ENCODE data around the gene FUCA1. TPM values are rescaled to one million over a fixed set of nuclear protein-coding genes. Genes with fewer than 3 reads are reported as not detected.

The FUCA1 gene
- total and polyA plus RNA-seq, 2 of the 4 experiments (the other 2 are of a cell fraction) = 2.9 to 3.5 TPM

DNA sequence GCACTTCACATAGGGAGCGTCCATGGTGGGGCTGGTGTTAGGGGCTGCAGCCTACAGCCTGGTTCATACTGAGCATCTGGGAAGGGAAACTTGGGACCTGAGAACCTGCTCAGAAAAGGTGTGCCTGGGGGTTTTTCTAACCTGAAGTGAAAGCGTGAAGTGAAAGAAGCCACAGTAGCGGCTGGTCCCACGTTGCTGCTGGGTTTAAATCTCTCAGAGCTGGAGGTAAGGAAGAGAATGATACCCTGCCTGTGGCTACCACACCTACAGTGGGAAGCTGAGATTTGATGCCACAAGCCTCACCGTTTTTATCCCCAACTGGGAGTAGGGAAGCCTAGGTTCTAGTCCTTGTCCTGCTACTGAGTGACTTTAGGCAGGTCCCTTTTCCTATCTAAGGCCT is 21.0 kb upstream of the FUCA1 start:
- Histone ChIP-seq H2BK20ac (ENCODE audit: low read depth, low read length) (no peak overlapping the region), H2AK9ac (replicated peaks; ENCODE audit: low read depth, low read length, poor library complexity) (no peak overlapping the region), H3K27ac (ENCODE audit: insufficient read depth, low read length) (no peak overlapping the region), H2AK5ac (ENCODE audit: low read depth, low read length) (no peak overlapping the region), H3K9ac (ENCODE audit: low read depth, low read length) (no peak overlapping the region), H3K23ac (ENCODE audit: low read depth, low read length) (no peak overlapping the region), H3K27me3 (ENCODE audit: control insufficient read depth, insufficient read depth, low read length) (peaks cover 36% of the 10 kb centered on the region), H2AFZ (replicated peaks; ENCODE audit: low read length, poor library complexity) (no peak overlapping the region), H2BK5ac (ENCODE audit: low read depth, low read length, poor library complexity, severe bottlenecking) (no peak overlapping the region), H3K18ac (ENCODE audit: low read depth, low read length) (no peak overlapping the region), H3K4me3 (ENCODE audit: insufficient read depth, low read depth, low read length) (no peak overlapping the region), H4K8ac (ENCODE audit: low read depth in 2 of 2, low read length in 2 of 2) (no peak overlapping the region), H3K9me3 (ENCODE audit: control insufficient read depth, insufficient read depth, low read length) (no peaks in the 10 kb centered on the region), H3K79me1 (ENCODE audit: low read depth in 1 of 2, low read length in 2 of 2) (no peaks in the 10 kb centered on the region), H3K14ac (replicated peaks; ENCODE audit: low read depth, low read length) (no peak overlapping the region), H3K4me2 (ENCODE audit: low read depth, low read length) (no peak overlapping the region), H3K9me1 (ENCODE audit: insufficient read depth, low read length) (no peaks in the 10 kb centered on the region; the same call in 1 of the 2 replicates), H3K4ac (ENCODE audit: low read depth, low read length) (no peak overlapping the region), H4K20me1 (ENCODE audit: insufficient read depth, low read length) (no peaks in the 10 kb centered on the region), H3K56ac (ENCODE audit: extremely low read depth, insufficient read depth, low read length) (no peak overlapping the region), H4K5ac (ENCODE audit: low read depth, low read length) (no peak overlapping the region), H3K36me3 (ENCODE audit: control insufficient read depth, insufficient read depth, low read length) (no peaks in the 10 kb centered on the region), H2BK120ac (ENCODE audit: low read depth, low read length) (no peak overlapping the region), H2BK15ac (ENCODE audit: low read depth, low read length) (no peak overlapping the region), H3K4me1 (ENCODE audit: control insufficient read depth, insufficient read depth, low read length) (no peaks in the 10 kb centered on the region), H4K91ac (ENCODE audit: insufficient read depth, low read depth, low read length) (no peak overlapping the region)
- CTCF ChIA-PET = no interaction called here
- ATAC-seq (ENCODE audit: low read depth) (no peak), DNase-seq (no peak)
- BruUV-seq (replicated peaks) = no TSS peak
- no peak for TF ChIP-seq MAFK (IDR thresholded peaks at IDR 0.05; ENCODE audit: low read depth, low read length)
- no peak for TF ChIP-seq MXI1 (IDR thresholded peaks at IDR 0.05; ENCODE audit: borderline replicate concordance, low read depth, low read length)
- TF ChIP-seq RAD21 (IDR thresholded peaks at IDR 0.05; ENCODE audit: low read length) = no peak
- no peak for TF ChIP-seq FOS (IDR thresholded peaks at IDR 0.05; ENCODE audit: low read depth, low read length)
- TF ChIP-seq, protein P1, sequence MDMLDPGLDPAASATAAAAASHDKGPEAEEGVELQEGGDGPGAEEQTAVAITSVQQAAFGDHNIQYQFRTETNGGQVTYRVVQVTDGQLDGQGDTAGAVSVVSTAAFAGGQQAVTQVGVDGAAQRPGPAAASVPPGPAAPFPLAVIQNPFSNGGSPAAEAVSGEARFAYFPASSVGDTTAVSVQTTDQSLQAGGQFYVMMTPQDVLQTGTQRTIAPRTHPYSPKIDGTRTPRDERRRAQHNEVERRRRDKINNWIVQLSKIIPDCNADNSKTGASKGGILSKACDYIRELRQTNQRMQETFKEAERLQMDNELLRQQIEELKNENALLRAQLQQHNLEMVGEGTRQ (IDR thresholded peaks at IDR 0.05; ENCODE audit: low read depth, low read length) = no peak
- TF ChIP-seq CHD1 (IDR thresholded peaks at IDR 0.05; ENCODE audit: low read depth, low read length) = no peak
- TF ChIP-seq, protein P2, sequence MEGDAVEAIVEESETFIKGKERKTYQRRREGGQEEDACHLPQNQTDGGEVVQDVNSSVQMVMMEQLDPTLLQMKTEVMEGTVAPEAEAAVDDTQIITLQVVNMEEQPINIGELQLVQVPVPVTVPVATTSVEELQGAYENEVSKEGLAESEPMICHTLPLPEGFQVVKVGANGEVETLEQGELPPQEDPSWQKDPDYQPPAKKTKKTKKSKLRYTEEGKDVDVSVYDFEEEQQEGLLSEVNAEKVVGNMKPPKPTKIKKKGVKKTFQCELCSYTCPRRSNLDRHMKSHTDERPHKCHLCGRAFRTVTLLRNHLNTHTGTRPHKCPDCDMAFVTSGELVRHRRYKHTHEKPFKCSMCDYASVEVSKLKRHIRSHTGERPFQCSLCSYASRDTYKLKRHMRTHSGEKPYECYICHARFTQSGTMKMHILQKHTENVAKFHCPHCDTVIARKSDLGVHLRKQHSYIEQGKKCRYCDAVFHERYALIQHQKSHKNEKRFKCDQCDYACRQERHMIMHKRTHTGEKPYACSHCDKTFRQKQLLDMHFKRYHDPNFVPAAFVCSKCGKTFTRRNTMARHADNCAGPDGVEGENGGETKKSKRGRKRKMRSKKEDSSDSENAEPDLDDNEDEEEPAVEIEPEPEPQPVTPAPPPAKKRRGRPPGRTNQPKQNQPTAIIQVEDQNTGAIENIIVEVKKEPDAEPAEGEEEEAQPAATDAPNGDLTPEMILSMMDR (conservative IDR thresholded peaks at IDR 0.05; ENCODE audit: low read depth, low read length) = no peak
- TF ChIP-seq MAZ (IDR thresholded peaks at IDR 0.05; ENCODE audit: borderline replicate concordance, low read depth, low read length) = no peak
- TF ChIP-seq BHLHE40 (IDR thresholded peaks at IDR 0.05; ENCODE audit: low read depth, low read length) = no peak
- no peak for TF ChIP-seq NFE2L2 (IDR thresholded peaks at IDR 0.05; ENCODE audit: low read depth, low read length)
- TF ChIP-seq POLR2A (IDR thresholded peaks at IDR 0.05; ENCODE audit: low read depth, low read length) = no peak
- no peak for TF ChIP-seq CEBPB (IDR thresholded peaks at IDR 0.05; ENCODE audit: low read depth, low read length)
- no peak for TF ChIP-seq SMC3 (IDR thresholded peaks at IDR 0.05; ENCODE audit: low read depth, low read length)
- TF ChIP-seq, protein P3, sequence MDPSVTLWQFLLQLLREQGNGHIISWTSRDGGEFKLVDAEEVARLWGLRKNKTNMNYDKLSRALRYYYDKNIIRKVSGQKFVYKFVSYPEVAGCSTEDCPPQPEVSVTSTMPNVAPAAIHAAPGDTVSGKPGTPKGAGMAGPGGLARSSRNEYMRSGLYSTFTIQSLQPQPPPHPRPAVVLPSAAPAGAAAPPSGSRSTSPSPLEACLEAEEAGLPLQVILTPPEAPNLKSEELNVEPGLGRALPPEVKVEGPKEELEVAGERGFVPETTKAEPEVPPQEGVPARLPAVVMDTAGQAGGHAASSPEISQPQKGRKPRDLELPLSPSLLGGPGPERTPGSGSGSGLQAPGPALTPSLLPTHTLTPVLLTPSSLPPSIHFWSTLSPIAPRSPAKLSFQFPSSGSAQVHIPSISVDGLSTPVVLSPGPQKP (IDR thresholded peaks at IDR 0.05; ENCODE audit: borderline replicate concordance, low read depth, low read length) = no peak
- TF ChIP-seq RCOR1 (IDR thresholded peaks at IDR 0.05; ENCODE audit: insufficient replicate concordance, low read length) = no peak
- dilution Hi-C loops (cut with HindIII; ENCODE audit: low sequenced_read_pairs, unreplicated experiment) = no loop called here
- WGBS, 2 experiments (ENCODE audit: extremely low coverage in 2 of 2, insufficient read length in 1 of 2) = no CpG with 5 or more reads among the region's 5 CpGs
- in situ Hi-C loops (cut with MboI; ENCODE audit: low sequenced_read_pairs) = no loop called here
- intact Hi-C loops (cut with micrococcal nuclease) = no loop called here
- POLR2A ChIA-PET (ENCODE audit: unreplicated experiment) = no interaction called here
